ENCODE results near the gene ADGRE1. TPM values are rescaled to one million over a fixed set of nuclear protein-coding genes. Genes with fewer than 3 reads are reported as not detected.

The ADGRE1 gene
- total and polyA plus RNA-seq, 7 donors = 0.28 to 1.8 (median 0.88) TPM; not detected in 3

DNA sequence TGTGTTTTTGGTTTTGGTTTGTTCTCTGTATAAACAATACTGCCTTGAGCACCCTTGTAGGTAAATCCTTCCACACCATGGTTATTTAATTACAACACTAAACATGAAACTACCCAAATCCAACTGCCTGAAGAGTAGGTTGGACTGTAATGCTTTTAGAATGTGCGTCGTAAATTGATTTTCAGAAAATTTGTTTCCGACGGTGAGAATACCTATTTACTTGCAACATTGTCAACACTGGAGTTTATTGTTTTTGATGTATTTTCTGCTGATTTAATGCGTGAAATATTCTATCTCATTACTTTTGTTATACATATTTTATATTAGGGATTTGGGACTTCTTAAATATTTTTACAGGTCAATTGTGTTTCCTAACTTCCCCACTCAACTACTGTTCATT, 48.2 kb downstream of the ADGRE1 start:
- DNase-seq = no peak
- no peaks in the 10 kb centered on the region for H3K36me3 ChIP-seq
- intact Hi-C loops (cut with DNase I) = no loop called here
- no peaks in the 10 kb centered on the region for H3K27me3 ChIP-seq
- 69 to 71% methylated on average over 5 of the region's 5 CpGs for WGBS, 2 donors
- H3K4me1 ChIP-seq = no peaks in the 10 kb centered on the region
- H3K27ac ChIP-seq = no peak overlapping the region
- no peak overlapping the region for H3K4me3 ChIP-seq
- no peak for TF ChIP-seq POLR2A (IDR thresholded peaks at IDR 0.05)
- no peak for TF ChIP-seq POLR2AphosphoS5 (IDR thresholded peaks at IDR 0.05)
- TF ChIP-seq EP300 (IDR thresholded peaks at IDR 0.05) = no peak
- TF ChIP-seq, protein P1, sequence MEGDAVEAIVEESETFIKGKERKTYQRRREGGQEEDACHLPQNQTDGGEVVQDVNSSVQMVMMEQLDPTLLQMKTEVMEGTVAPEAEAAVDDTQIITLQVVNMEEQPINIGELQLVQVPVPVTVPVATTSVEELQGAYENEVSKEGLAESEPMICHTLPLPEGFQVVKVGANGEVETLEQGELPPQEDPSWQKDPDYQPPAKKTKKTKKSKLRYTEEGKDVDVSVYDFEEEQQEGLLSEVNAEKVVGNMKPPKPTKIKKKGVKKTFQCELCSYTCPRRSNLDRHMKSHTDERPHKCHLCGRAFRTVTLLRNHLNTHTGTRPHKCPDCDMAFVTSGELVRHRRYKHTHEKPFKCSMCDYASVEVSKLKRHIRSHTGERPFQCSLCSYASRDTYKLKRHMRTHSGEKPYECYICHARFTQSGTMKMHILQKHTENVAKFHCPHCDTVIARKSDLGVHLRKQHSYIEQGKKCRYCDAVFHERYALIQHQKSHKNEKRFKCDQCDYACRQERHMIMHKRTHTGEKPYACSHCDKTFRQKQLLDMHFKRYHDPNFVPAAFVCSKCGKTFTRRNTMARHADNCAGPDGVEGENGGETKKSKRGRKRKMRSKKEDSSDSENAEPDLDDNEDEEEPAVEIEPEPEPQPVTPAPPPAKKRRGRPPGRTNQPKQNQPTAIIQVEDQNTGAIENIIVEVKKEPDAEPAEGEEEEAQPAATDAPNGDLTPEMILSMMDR (IDR thresholded peaks at IDR 0.05) = no peak
- peaks cover 0 to 3% (median 1%) of the 10 kb centered on the region in 4 donors for H3K9me3 ChIP-seq

DNA sequence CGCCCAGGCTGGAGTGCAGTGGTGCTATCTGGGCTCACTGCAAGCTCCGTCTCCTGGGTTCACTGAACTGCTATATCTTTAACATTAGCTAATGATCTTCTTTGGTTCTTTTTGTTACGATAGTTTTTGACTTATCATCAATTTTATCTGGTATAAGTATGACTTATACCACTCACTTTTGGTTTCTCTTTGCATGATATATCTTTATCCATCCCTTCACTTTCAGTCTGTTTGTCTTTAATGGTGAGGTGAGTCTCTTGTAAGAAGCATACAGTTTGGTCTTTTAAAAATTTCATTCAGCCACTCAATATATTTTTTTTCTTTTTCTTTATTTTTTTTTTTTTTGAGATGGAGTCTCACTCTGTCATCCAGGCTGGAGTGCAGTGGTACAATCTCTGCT, 58.4 kb downstream of the ADGRE1 start:
- no peak for DNase-seq
- Histone ChIP-seq H3K36me3 (no peaks in the 10 kb centered on the region), H3K4me3 (no peak overlapping the region), H3K4me1 (no peaks in the 10 kb centered on the region), H3K9me3 (no peaks in the 10 kb centered on the region), H3K27ac (no peak overlapping the region), H3K27me3 (peaks cover 0 to 4% (median 0%) of the 10 kb centered on the region in 3 donors)
- 53 to 57% methylated on average over 3 of the region's 3 CpGs for WGBS, 2 donors
- intact Hi-C loops (cut with DNase I) = no loop called here
- no peak for TF ChIP-seq POLR2A (IDR thresholded peaks at IDR 0.05)
- TF ChIP-seq EP300 (IDR thresholded peaks at IDR 0.05) = no peak

DNA sequence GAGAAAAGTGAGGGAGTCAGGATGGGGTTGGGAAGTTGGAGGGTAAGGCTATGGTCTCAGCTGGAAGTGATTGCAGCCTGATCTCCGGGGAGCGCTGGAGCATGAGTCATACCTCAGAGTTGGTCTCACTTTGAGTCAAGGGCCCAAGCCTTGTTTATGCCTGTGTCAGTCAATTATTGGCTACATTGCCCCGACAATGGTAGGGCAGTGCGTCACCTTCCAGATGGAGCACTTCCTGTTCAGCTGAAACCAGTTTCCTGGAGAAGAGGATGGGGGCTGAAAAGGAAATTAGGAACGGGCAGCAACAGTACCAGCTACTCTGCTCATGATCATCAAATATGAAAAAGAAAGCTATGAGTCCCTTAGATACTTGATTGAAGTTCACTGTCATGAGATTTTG, 60.4 kb downstream of the ADGRE1 start:
- no peak for DNase-seq
- no peak for TF ChIP-seq POLR2A (IDR thresholded peaks at IDR 0.05)
- no peak for TF ChIP-seq EP300 (IDR thresholded peaks at IDR 0.05)
- TF ChIP-seq, protein P1 (IDR thresholded peaks at IDR 0.05) = no peak
- H3K4me1 ChIP-seq = no peaks in the 10 kb centered on the region
- H3K27ac ChIP-seq = no peak overlapping the region
- H3K36me3 ChIP-seq = no peaks in the 10 kb centered on the region
- intact Hi-C loops (cut with DNase I) = no loop called here
- no peaks in the 10 kb centered on the region for H3K9me3 ChIP-seq
- no peak overlapping the region for H3K4me3 ChIP-seq
- H3K27me3 ChIP-seq = no peaks in the 10 kb centered on the region
- 24 to 31% methylated on average over 5 of the region's 5 CpGs for WGBS, 2 donors

DNA sequence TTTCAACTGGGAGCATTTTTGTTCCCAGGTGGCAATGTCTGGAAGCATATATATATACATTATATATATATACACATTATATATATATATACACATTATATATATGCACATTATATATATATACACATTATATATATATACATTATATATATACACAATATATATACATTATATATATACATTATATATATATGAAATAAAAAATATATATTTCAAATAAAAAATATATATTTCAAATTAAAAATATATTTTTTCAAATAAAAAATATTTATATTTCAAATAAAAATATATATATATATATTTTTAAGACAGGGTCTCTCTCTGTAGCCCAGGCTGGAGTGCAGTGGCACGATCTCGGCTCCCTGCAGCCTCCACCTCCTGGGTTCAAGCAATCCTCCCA, 61.5 kb downstream of the ADGRE1 start:
- DNase-seq = no peak
- intact Hi-C loops (cut with DNase I) = no loop called here
- H3K27me3 ChIP-seq = no peaks in the 10 kb centered on the region
- WGBS, 2 donors = 91 to 97% methylated on average over 2 of the region's 2 CpGs
- no peaks in the 10 kb centered on the region for H3K9me3 ChIP-seq
- no peak overlapping the region for H3K27ac ChIP-seq
- H3K4me3 ChIP-seq = no peak overlapping the region
- H3K4me1 ChIP-seq = no peaks in the 10 kb centered on the region
- no peaks in the 10 kb centered on the region for H3K36me3 ChIP-seq
- no peak for TF ChIP-seq EP300 (IDR thresholded peaks at IDR 0.05)
- TF ChIP-seq, protein P1 (IDR thresholded peaks at IDR 0.05) = no peak
- no peak for TF ChIP-seq POLR2A (IDR thresholded peaks at IDR 0.05)
- TF ChIP-seq POLR2AphosphoS5 (IDR thresholded peaks at IDR 0.05) = no peak

DNA sequence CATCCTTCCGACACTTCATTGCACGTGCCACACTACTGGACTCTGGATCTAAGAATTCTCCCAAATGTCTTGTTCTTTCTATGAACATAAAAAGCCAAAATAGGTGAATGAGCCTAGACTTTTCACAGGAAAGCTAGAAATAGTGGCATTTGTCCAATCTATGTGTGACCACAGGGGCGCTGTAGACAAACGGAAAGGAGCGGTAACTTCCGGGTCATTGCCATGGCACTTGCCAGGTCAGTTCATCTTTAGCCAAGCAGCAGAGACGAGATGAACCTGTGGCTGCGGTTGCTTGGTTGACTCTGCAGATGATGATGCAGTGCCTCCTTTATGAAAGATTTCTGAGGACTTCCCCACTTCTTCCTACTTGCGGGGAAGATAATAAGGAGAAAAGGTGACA, 65.6 kb downstream of the ADGRE1 start:
- DNase-seq = no peak
- Histone ChIP-seq H3K27me3 (no peaks in the 10 kb centered on the region), H3K9me3 (no peaks in the 10 kb centered on the region), H3K4me1 (no peaks in the 10 kb centered on the region), H3K36me3 (no peaks in the 10 kb centered on the region), H3K27ac (no peak overlapping the region), H3K4me3 (no peak overlapping the region)
- TF ChIP-seq EP300 (IDR thresholded peaks at IDR 0.05) = no peak
- no peak for TF ChIP-seq POLR2AphosphoS5 (IDR thresholded peaks at IDR 0.05)
- no peak for TF ChIP-seq POLR2A (IDR thresholded peaks at IDR 0.05)
- TF ChIP-seq, protein P1 (IDR thresholded peaks at IDR 0.05) = no peak
- intact Hi-C loops (cut with DNase I) = no loop called here
- 83 to 85% methylated on average over 9 of the region's 9 CpGs for WGBS, 2 donors

Data from sigmoid colon (tissue), 7 donors.